CD4-positive, alpha-beta T cell treated with Interferon alpha-2 for 1 hour (primary cell): ENCODE data around the gene FAM151B.

Source experiments
- DNase-seq, 2 donors: peaks; one replicate each; pipeline ENCODE4 v3.0.0-alpha.2; 2020 to 2022

FAM151B gene

DNA sequence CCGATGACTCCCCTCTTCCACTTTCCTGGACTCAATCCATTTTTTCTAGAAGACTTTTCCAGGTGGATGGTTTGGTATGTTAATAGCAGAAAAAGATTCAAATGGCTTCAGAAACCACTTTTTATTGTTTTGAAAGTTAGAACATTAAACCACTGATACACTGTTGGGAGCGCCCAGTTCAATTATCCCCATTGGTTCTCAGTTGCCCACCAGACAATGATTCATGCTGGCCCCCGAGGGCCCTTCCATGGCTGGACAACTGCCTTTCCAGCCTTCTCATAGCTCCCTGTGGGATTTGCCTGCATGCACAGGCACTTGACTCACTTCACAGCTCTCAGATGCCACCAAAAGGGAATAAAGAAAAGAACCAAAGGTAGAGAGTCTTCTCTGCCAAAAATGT is 103.5 kb downstream of the FAM151B start:
- DNase-seq: no peak

DNA sequence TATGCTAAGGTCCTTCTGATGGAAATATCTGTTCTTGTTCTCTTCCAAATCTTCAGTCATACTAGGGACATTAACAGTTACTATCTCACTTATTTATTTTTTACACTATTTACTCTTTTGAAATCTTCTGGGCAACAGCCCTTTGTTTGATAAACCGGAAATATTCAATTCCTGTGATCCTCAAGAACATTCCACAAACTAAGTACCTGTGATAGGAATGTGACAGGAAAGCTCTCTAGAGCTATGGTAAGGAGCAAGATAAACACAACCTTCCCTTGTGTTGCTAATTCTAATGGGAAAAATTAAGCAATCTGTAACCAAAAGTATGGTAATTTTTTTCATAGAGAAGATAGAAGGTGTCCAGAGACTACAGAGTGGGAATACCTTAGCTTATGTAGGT is 104.2 kb downstream of the FAM151B start:
- no peak for DNase-seq
